B cell (primary cell): ENCODE results near the gene TTC34. TPM values are rescaled to one million over a fixed set of nuclear protein-coding genes. Genes with fewer than 3 reads are reported as not detected.

Experiments
- ATAC-seq: fragments of 200-7000 bp; cut with Tn5 transposase; one replicate; pipeline ENCODE4 v1.10.0; 2021; ENCODE audit warnings: low read depth, mild to moderate bottlenecking, moderate number of reproducible peaks, moderate library complexity
- CTCF ChIA-PET: fragments of 350-600 bp; sonication (Branson Sonifier 250); formaldehyde crosslinking; loops from one replicate; lab custom pipeline; 2021; ENCODE audit warnings: antibody characterized with exemption, inconsistent platforms; lab: Charles Lee
- POLR2A ChIA-PET: fragments of 350-600 bp; sonication (Branson Sonifier 250); formaldehyde crosslinking; loops from one replicate; lab custom pipeline; 2021; ENCODE audit warnings: antibody characterized with exemption; lab: Charles Lee
- DNase-seq: peaks from one replicate; pipeline ENCODE4 v3.0.0; 2013
- H2AFZ ChIP-seq: 2 replicates; pipeline ENCODE4 v1.6.1; 2012; ENCODE audit warnings: mild to moderate bottlenecking, low read depth, low read length; ENCODE audit not compliant: insufficient read depth, poor library complexity, severe bottlenecking
- H3K27ac ChIP-seq, 2 donors: 1 replicate in 1 of 2; 2 replicates in 1 of 2; pipeline ENCODE4 v1.5.1; 2012 to 2013; ENCODE audit warnings: low read length in 2 of 2, mild to moderate bottlenecking in 2 of 2, moderate library complexity in 1 of 2
- H3K27me3 ChIP-seq, 4 experiments: fragments of 200-600 bp in 1 of 4; sonication (generic) in 1 of 4; replicated peaks in 1 of 4; 1 replicate in 2 of 4; 2 replicates in 2 of 4; pipeline versions ENCODE4 v1.6.1 to v1.7.0; 2013 to 2016; ENCODE audit warnings: low read length in 3 of 4, mild to moderate bottlenecking in 2 of 4, mixed read lengths in 1 of 4, moderate library complexity in 1 of 4; ENCODE audit not compliant: insufficient read depth in 4 of 4, control insufficient read depth in 3 of 4; ENCODE audit errors: control extremely low read depth in 1 of 4
- H3K36me3 ChIP-seq, 2 experiments: replicated peaks in 1 of 2; 1 replicate in 1 of 2; 2 replicates in 1 of 2; pipeline versions ENCODE4 v1.6.1 to v1.7.1; 2013; ENCODE audit warnings: low read length in 1 of 2; ENCODE audit not compliant: insufficient read depth in 2 of 2, control insufficient read depth in 1 of 2; ENCODE audit errors: control extremely low read depth in 1 of 2, extremely low read depth in 1 of 2
- H3K4me1 ChIP-seq, 2 donors: fragments of 200-600 bp in 1 of 2; sonication (generic) in 1 of 2; 1 replicate in 1 of 2; 2 replicates in 1 of 2; pipeline versions ENCODE4 v1.5.1 to v1.6.1; 2013 to 2017; ENCODE audit warnings: low read length in 2 of 2; ENCODE audit not compliant: control insufficient read depth in 2 of 2, insufficient read depth in 2 of 2
- H3K4me2 ChIP-seq: replicated peaks from 2 replicates; pipeline ENCODE3; 2012; ENCODE audit warnings: mild to moderate bottlenecking, low read depth, low read length; ENCODE audit not compliant: poor library complexity, severe bottlenecking
- H3K4me3 ChIP-seq, 5 experiments: fragments of 200-600 bp in 1 of 5; sonication (generic) in 1 of 5; 1 replicate in 3 of 5; 2 replicates in 2 of 5; pipeline versions ENCODE4 v1.5.1 to v1.7.0; 2011 to 2016; ENCODE audit warnings: low read length in 4 of 5, mild to moderate bottlenecking in 4 of 5, low read depth in 2 of 5, control low read depth in 1 of 5, moderate library complexity in 1 of 5; ENCODE audit not compliant: insufficient read depth in 1 of 5; ENCODE audit errors: control extremely low read depth in 1 of 5, extremely low read depth in 1 of 5
- H3K79me2 ChIP-seq: fragments of 200-600 bp; sonication (generic); one replicate; pipeline ENCODE4 v1.6.0; 2016; ENCODE audit warnings: low read length; ENCODE audit not compliant: control insufficient read depth, insufficient read depth
- H3K9ac ChIP-seq: fragments of 200-600 bp; sonication (generic); 2 replicates; pipeline ENCODE4 v1.6.1; 2017; ENCODE audit warnings: mild to moderate bottlenecking, low read length, moderate library complexity
- H3K9me3 ChIP-seq, 3 donors: one replicate each; pipeline versions ENCODE4 v1.6.1 to v1.7.1; 2013; ENCODE audit warnings: low read length in 2 of 3; ENCODE audit not compliant: control insufficient read depth in 2 of 3, insufficient read depth in 1 of 3; ENCODE audit errors: control extremely low read depth in 1 of 3
- H4K20me1 ChIP-seq: 2 replicates; pipeline ENCODE4 v1.6.0; 2012; ENCODE audit warnings: mild to moderate bottlenecking, low read length; ENCODE audit not compliant: insufficient read depth, control insufficient read depth, poor library complexity, severe bottlenecking
- H3K27ac Mint-ChIP-seq: one replicate; pipeline ENCODE4 v1.8.0; 2021; ENCODE audit warnings: mixed read lengths
- H3K27me3 Mint-ChIP-seq: one replicate; pipeline ENCODE4 v1.8.0; 2021; ENCODE audit warnings: mixed read lengths
- H3K4me1 Mint-ChIP-seq: one replicate; pipeline ENCODE4 v1.8.0; 2021; ENCODE audit warnings: mixed read lengths
- H3K4me3 Mint-ChIP-seq: one replicate; pipeline ENCODE4 v1.8.0; 2021; ENCODE audit warnings: mixed read lengths
- H3K9me3 Mint-ChIP-seq: one replicate; pipeline ENCODE4 v1.8.0; 2022; ENCODE audit warnings: mixed read lengths; ENCODE audit not compliant: insufficient read depth
- EZH2 ChIP-seq: IDR thresholded peaks from 2 replicates; pipeline ENCODE4 v1.6.1; 2012; ENCODE audit warnings: borderline replicate concordance, low read depth, mild to moderate bottlenecking, moderate library complexity, low read length; ENCODE audit not compliant: insufficient read depth, poor library complexity, severe bottlenecking
- WGBS: methylation state at CpG from one replicate; pipeline ENCODE4 v1.1.5; 2013; ENCODE audit warnings: missing lambda C conversion rate; ENCODE audit not compliant: insufficient coverage; 5-methylcytosine and 5-hydroxymethylcytosine counted together
- intact Hi-C: fragments of 100-400 bp; cut with micrococcal nuclease; formaldehyde crosslinking; loops from one replicate; pipeline ENCODE4 v1.10.0; 2022
- polyA plus RNA-seq: library from polyadenylated mRNA; depleted of rRNA; stranded (reverse); fragments of >200 nt; gene quantifications from 2 replicates; pipeline ENCODE4 v1.2.3, GENCODE V29; 2012
- total RNA-seq, 2 donors: library from RNA; stranded (reverse); fragments of 120-200 nt in 1 of 2; gene quantifications; 1 replicate in 1 of 2; 2 replicates in 1 of 2; pipeline versions ENCODE4 v1.2.3 to v1.2.4, GENCODE V29; 2013 to 2022
- TF ChIP-seq, protein P1 (sequence below): fragments of 200-600 bp; IDR thresholded peaks from one replicate; pipeline ENCODE4 v1.8.0; 2022; ENCODE audit warnings: antibody characterized with exemption, mild to moderate bottlenecking

Gene TTC34
- total and polyA plus RNA-seq, 2 donors (not counting 1 experiment from before 2014, with no cell fraction given) = 2.1 to 8.1 TPM

DNA sequence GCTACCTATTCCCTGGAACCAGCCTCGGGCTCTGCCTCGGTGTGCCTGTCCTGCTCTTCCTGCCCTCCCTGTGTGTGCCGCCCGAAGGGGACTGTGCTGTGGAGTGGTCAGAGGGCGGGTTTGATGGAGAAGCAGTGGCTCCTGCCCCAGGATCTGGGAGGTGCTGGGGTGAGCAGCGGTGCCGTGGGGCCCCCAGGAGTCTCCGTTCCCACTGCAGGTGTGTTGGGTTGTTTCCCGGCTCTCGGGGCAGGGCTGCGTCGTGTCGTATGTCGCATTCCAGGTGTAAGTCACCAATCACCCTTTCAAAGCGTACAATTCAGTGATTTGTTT, 32.6 kb upstream of the TTC34 start:
- no peaks in the 10 kb centered on the region for H3K27me3 ChIP-seq
- Mint-ChIP-seq H3K4me3 (no peak overlapping the region), H3K27me3 (no peaks in the 10 kb centered on the region), H3K4me1 (no peaks in the 10 kb centered on the region), H3K9me3 (peaks cover 2% of the 10 kb centered on the region), H3K27ac (no peak overlapping the region)
- no peak overlapping the region for H3K4me3 ChIP-seq
- H3K4me2 ChIP-seq = no peak overlapping the region
- H3K79me2 ChIP-seq = no peaks in the 10 kb centered on the region
- H3K36me3 ChIP-seq = no peaks in the 10 kb centered on the region
- no peak for DNase-seq
- no peak for ATAC-seq
- POLR2A ChIA-PET = no interaction called here
- no peaks in the 10 kb centered on the region for H3K4me1 ChIP-seq
- TF ChIP-seq EZH2 = no peak
- TF ChIP-seq, protein P1, sequence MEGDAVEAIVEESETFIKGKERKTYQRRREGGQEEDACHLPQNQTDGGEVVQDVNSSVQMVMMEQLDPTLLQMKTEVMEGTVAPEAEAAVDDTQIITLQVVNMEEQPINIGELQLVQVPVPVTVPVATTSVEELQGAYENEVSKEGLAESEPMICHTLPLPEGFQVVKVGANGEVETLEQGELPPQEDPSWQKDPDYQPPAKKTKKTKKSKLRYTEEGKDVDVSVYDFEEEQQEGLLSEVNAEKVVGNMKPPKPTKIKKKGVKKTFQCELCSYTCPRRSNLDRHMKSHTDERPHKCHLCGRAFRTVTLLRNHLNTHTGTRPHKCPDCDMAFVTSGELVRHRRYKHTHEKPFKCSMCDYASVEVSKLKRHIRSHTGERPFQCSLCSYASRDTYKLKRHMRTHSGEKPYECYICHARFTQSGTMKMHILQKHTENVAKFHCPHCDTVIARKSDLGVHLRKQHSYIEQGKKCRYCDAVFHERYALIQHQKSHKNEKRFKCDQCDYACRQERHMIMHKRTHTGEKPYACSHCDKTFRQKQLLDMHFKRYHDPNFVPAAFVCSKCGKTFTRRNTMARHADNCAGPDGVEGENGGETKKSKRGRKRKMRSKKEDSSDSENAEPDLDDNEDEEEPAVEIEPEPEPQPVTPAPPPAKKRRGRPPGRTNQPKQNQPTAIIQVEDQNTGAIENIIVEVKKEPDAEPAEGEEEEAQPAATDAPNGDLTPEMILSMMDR = no peak
- 92% methylated on average over 5 of the region's 15 CpGs for whole genome bisulfite sequencing
- CTCF ChIA-PET = no interaction called here
- H4K20me1 ChIP-seq = no peaks in the 10 kb centered on the region
- no peak overlapping the region for H3K9ac ChIP-seq
- no peak overlapping the region for H3K27ac ChIP-seq
- H3K9me3 ChIP-seq = peaks cover 0 to 23% (median 0%) of the 10 kb centered on the region in 3 donors
- intact Hi-C loops = no loop called here
- H2AFZ ChIP-seq = no peak overlapping the region

DNA sequence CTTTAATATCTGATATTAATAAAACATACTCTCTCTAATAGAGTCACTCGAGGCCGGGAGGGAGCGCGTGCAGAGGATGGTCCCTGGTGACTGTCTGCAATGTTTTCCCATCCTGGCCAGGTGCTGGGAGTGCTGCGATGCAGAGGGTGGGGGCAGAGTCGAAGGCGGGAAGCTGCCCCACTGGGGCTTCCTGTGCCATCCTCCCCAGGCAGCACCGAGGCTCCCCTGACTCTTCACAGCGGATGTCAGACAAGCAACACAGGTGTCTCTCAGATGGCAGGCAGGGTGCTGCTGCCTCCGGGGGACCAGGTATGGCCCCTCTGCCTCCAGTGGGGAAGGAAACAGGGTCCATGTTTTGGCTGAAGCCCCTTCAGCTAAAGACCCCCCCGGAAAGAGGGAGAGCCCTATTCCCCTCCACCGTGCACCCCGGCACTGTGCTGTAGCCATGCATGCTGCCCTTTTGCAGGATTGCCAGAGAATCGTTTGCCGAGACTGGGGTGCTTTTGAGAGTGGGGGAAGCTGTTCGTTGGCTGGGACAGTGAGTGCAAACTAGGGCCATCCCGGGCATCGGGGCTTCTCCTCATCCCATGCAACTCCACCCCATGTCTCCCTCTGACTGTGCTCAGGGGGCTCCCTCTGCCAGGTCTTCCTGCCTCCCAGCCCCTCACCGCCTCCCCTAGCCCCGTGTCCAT, 32.1 kb upstream of the TTC34 start:
- ChIA-PET CTCF (no interaction called here), POLR2A (no interaction called here)
- Histone ChIP-seq H3K9me3 (peaks cover 0 to 28% (median 0%) of the 10 kb centered on the region in 3 donors), H4K20me1 (no peaks in the 10 kb centered on the region), H3K79me2 (no peaks in the 10 kb centered on the region), H2AFZ (no peak overlapping the region), H3K9ac (no peak overlapping the region), H3K27me3 (no peaks in the 10 kb centered on the region), H3K4me1 (no peaks in the 10 kb centered on the region), H3K4me3 (no peak overlapping the region), H3K27ac (no peak overlapping the region), H3K4me2 (no peak overlapping the region), H3K36me3 (no peaks in the 10 kb centered on the region)
- WGBS = 83% methylated on average over 17 of the region's 20 CpGs
- Mint-ChIP-seq H3K4me3 (no peak overlapping the region), H3K4me1 (no peaks in the 10 kb centered on the region), H3K9me3 (peaks cover 2% of the 10 kb centered on the region), H3K27me3 (no peaks in the 10 kb centered on the region), H3K27ac (no peak overlapping the region)
- intact Hi-C loops = no loop called here
- ATAC-seq (no peak), DNase-seq (no peak)
- TF ChIP-seq, protein P1 = no peak
- TF ChIP-seq EZH2 = no peak
